Activated T-cell treated with anti-CD3 and anti-CD28 coated beads, Interleukin-2, amount 50 U/mL, for 72 hours (primary cell): ENCODE results near the gene GPC3. TPM values are rescaled to one million over a fixed set of nuclear protein-coding genes. Genes with fewer than 3 reads are reported as not detected.
A peak's percentile ranks its signal among the peaks of the same experiment; 100 is the strongest.
"Not testable (repeated sequence)": the region's sequence is repeated elsewhere in the genome, so short reads cannot be mapped to it uniquely, and the experiment has no call there.

ENCODE experiments used
- ATAC-seq, 2 donors: fragments of 150-1000 bp; cut with Tn5 transposase; replicated peaks in 1 of 2; 2 replicates each; pipeline ENCODE4 v1.10.0; 2021; ENCODE audit warnings: moderate library complexity in 2 of 2, mild to moderate bottlenecking in 1 of 2
- DNase-seq, 2 donors: peaks; one replicate each; pipeline ENCODE4 v3.0.0; 2021 to 2022; ENCODE audit warnings: mixed read lengths in 1 of 2
- H3K27ac Mint-ChIP-seq: one replicate; pipeline ENCODE4 v1.8.0; 2022; ENCODE audit warnings: mild to moderate bottlenecking, moderate library complexity, mixed read lengths
- H3K27me3 Mint-ChIP-seq: one replicate; pipeline ENCODE4 v1.8.0; 2022; ENCODE audit warnings: low read depth, mixed read lengths
- H3K36me3 Mint-ChIP-seq, 2 donors: one replicate each; pipeline ENCODE4 v1.8.0; 2022; ENCODE audit warnings: mixed read lengths in 2 of 2, mild to moderate bottlenecking in 1 of 2; ENCODE audit not compliant: insufficient read depth in 2 of 2
- H3K4me1 Mint-ChIP-seq: one replicate; pipeline ENCODE4 v1.8.0; 2022; ENCODE audit warnings: low read depth, mixed read lengths
- H3K4me3 Mint-ChIP-seq, 2 donors: one replicate each; pipeline ENCODE4 v1.8.0; 2022; ENCODE audit warnings: mild to moderate bottlenecking in 2 of 2, mixed read lengths in 2 of 2, moderate library complexity in 2 of 2
- H3K9me3 Mint-ChIP-seq, 2 donors: one replicate each; pipeline ENCODE4 v1.8.0; 2022; ENCODE audit warnings: mixed read lengths in 2 of 2
- total RNA-seq, 2 donors: library from RNA; stranded (reverse); gene quantifications; one replicate each; pipeline ENCODE4 v1.2.3, GENCODE V29; 2022

Gene GPC3
- total RNA-seq, 2 donors from 2014 or later: 0.39 to 0.41 TPM

DNA sequence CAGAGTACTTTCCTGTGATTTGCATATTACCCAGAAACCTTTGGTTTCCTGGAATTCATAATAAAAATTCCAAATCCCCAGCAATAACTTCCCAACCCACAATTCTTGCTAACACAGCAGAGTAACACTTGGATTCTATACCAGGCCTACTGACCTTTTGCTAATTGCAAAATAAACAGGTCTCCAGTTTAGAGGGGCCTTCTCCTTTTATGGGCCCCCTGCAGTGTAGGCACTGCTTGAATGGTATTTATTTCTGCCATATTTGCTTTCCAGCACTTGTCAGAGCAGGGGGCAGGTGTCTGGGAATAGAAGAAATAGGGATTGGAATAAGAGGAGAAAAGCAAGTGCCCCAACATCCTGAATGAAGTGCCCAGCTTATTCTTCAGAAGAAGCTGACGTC is 25.3 kb upstream of the GPC3 start:
- no peak for DNase-seq
- peaks cover 35% of the 10 kb centered on the region for H3K27me3 Mint-ChIP-seq
- no peak overlapping the region for H3K27ac Mint-ChIP-seq

DNA sequence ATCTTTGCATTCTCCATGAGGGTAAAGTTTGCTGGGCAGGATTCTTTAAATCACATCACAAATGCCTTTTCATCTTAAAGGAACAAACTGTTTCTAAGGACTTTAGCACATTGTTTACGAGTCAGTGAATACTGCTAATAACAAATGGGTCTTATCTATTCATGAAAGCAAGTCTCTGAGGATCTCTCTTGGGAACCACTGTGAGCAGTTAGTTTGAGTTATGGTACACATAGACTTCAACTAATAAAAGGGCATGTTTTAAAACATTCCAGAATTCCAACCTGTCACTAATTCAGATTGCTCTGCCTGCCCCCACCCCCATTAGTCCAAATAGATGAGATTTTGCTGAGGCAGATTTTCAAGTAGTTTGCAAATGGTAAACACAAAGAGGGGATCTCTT is 22.3 kb upstream of the GPC3 start:
- no peak overlapping the region for H3K4me3 Mint-ChIP-seq
- no peak overlapping the region for H3K27ac Mint-ChIP-seq
- no peaks in the 10 kb centered on the region for H3K36me3 Mint-ChIP-seq
- no peak for DNase-seq
- no peak for ATAC-seq
- H3K27me3 Mint-ChIP-seq: peaks cover 60% of the 10 kb centered on the region
- H3K4me1 Mint-ChIP-seq: peaks cover 20% of the 10 kb centered on the region
- H3K9me3 Mint-ChIP-seq: no peaks in the 10 kb centered on the region

More for the DNA sequence above, 25.3 kb upstream of the GPC3 start:
- H3K9me3 Mint-ChIP-seq: no peaks in the 10 kb centered on the region
- ATAC-seq: no peak
- no peaks in the 10 kb centered on the region for H3K36me3 Mint-ChIP-seq
- H3K4me3 Mint-ChIP-seq: no peak overlapping the region
- H3K4me1 Mint-ChIP-seq: peaks cover 30% of the 10 kb centered on the region

DNA sequence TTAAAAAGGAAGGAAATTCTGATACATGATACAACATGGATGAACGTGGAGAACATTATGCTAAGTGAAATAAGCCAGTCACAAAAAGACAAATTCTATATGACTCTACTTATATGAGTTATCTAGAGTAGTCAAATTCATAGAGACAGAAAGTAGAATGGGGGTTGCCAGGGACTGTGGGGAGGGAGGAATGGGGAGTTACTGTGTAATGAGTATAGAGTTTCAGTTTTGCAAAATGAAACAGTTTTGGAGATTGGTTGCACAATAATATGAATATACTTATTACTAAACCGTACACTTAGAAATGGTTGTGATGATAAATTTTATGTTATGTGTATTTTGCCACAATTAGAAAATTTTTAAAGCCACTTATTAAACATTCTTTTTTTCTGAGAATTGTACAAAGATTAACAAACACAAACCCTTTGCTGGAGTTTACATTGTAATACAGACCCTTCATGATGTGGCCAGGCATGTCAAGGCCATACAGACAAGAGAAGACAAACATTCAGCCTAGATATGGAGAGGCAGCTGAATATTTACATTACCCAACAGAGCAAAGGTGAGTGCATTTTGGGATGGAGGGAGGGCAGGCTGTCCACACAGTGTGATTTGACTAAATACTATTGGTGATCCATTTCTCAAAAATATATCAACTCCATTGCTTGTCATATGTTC is 21.2 kb upstream of the GPC3 start:
- H3K36me3 Mint-ChIP-seq: no peaks in the 10 kb centered on the region
- no peaks in the 10 kb centered on the region for H3K9me3 Mint-ChIP-seq
- peak overlapping the region in 1 of 2 donors; percentile 20 for H3K4me3 Mint-ChIP-seq
- DNase-seq (peak; percentile 37 to 45), ATAC-seq (peak; percentile 93 to 98)
- H3K4me1 Mint-ChIP-seq: peaks cover 17% of the 10 kb centered on the region
- H3K27me3 Mint-ChIP-seq: peaks cover 59% of the 10 kb centered on the region
- H3K27ac Mint-ChIP-seq: no peak overlapping the region

DNA sequence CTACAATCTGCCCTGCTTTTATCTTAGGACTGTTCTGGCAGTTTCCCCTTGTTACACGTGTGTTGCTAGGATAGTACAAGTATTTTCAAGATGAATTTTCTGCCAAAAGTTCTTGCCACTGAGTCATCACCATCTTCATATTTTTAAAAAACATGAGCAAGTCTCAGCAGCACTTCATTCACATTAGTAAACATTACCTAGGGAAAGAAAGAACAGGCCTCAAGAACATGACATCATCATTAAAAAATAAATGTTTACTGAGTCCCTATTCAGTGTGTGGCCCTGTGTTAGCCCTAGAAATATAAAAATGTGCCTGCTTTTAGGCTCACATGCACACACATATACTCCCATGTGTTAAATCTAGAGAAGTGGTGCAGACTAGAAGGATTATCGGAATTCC is 18.7 kb upstream of the GPC3 start:
- ATAC-seq (peak; percentile 17 to 24), DNase-seq (no peak)
- Mint-ChIP-seq H3K4me1 (peaks cover 21% of the 10 kb centered on the region), H3K36me3 (no peaks in the 10 kb centered on the region), H3K27me3 (peaks cover 62% of the 10 kb centered on the region), H3K4me3 (no peak overlapping the region), H3K9me3 (no peaks in the 10 kb centered on the region), H3K27ac (no peak overlapping the region)

DNA sequence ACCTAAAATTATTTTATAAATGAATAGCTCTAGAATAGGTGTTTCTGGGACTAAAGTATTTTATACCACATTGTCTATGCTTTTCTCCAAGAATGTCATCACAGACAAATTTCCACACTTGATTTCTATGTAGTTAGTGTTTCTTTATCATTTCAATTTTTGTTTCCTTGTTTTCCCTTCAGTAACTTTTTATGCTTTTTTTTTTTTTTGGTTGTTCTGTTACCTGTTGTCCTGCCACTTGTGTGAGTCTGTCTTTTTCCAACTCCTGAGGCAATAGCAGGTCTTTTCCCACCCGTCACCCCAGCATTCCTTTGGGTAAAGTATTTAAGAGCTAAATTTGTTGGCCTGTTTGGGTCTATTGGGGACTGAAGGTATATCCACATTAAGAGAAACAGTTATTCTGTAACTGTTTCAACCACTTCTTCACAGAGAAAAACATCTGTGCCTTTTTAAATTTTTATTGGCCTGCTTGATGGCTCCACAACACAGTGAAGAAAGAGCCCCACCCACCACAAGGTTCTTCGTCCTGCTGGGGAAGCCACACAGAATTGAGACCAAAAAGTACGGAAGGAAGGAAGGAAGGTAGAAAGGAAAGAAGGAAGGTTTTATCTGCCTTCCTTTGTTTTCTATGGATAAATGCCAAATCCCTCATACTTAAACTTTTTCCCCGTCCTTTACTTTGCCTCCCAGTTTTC is 17.7 kb upstream of the GPC3 start:
- DNase-seq (no peak), ATAC-seq (no peak)
- H3K4me1 Mint-ChIP-seq: peaks cover 21% of the 10 kb centered on the region
- no peaks in the 10 kb centered on the region for H3K36me3 Mint-ChIP-seq
- no peaks in the 10 kb centered on the region for H3K9me3 Mint-ChIP-seq
- H3K4me3 Mint-ChIP-seq: no peak overlapping the region
- H3K27me3 Mint-ChIP-seq: peaks cover 62% of the 10 kb centered on the region
- H3K27ac Mint-ChIP-seq: no peak overlapping the region

DNA sequence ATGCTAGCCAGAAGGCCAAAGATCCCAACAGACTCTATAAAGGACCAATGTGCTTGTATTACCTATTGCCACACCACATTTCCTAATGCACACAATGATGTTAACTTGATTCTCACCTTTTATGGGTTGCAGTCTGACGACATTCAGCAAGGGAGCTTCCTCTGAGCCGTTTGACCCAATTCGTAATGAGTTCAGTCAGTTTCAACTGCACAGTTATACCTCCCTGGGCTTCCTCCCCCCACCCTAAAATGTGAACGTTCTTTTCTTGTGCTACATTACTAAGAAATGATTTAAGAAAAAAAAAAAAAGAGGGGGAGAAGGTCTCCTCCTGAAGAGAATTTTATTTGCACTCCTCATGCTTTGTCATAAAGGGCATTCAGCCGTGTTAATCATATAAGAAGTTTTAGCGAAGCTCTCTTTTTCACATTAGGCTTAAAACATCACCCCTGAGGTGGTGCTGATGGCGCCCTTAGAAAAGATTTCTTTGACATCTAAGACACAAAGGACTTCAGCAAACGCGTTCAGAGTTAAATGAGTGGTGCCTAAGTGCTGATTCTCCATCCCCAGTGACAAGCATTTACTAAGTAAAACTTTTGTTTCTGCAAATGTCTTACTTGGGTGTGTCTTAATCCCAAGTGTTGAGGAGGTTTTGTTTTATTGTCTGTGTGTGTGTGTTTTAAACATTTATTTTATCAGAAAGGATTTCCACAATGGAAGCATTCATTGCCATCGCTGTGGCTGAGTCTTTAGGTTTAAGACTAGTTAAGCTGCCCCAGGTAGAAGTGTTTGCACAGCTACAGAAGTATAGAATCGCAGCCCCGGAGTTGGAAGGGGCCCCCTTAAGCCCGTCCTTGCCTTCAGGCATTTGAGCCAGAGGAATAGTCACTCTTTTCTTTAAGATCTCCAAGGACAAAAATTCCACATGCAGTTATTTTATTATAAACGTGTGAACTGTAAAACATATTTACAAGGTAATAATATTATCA is 15.2 kb upstream of the GPC3 start:
- H3K27ac Mint-ChIP-seq: no peak overlapping the region
- H3K27me3 Mint-ChIP-seq: peaks cover 69% of the 10 kb centered on the region
- peaks cover 6% of the 10 kb centered on the region for H3K4me1 Mint-ChIP-seq
- no peaks in the 10 kb centered on the region for H3K9me3 Mint-ChIP-seq
- no peaks in the 10 kb centered on the region for H3K36me3 Mint-ChIP-seq
- ATAC-seq: no peak
- no peak overlapping the region for H3K4me3 Mint-ChIP-seq
- DNase-seq: no peak

DNA sequence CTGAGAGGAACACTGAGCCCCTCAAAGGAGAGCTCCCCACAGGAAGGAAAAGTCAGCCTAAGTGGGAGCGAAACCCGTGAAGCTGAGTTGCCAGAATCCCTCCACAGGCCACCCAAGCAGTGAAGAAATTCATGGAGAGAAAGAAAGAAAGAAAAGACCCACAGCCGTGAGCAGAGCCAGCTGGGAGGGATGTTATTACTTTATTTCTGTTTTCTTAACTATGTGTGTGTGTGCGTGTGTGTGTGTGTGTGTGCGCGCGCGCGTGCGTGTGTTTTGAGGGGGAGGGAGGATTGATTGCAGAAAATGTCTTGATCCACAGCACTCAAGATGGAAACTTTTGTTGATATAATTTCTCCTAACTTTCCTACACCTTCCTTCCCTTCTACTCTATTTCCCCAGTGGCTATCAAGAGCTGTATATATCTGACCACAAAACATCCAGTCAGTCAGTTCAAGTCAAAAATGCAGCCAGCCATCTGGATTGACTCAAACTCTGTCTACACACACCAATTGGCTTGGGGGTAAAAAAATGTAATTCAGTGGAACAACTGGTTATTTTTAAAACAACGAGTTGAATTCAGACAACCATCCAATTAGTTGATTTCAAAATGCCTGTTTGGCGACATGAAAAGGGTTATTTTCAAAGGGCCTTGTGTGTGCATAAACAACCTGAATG is 13.8 kb upstream of the GPC3 start:
- no peaks in the 10 kb centered on the region for H3K36me3 Mint-ChIP-seq
- no peaks in the 10 kb centered on the region for H3K9me3 Mint-ChIP-seq
- H3K27me3 Mint-ChIP-seq: peaks cover 67% of the 10 kb centered on the region
- peaks cover 5% of the 10 kb centered on the region for H3K4me1 Mint-ChIP-seq
- no peak for DNase-seq
- no peak overlapping the region for H3K4me3 Mint-ChIP-seq
- no peak for ATAC-seq
- H3K27ac Mint-ChIP-seq: no peak overlapping the region

DNA sequence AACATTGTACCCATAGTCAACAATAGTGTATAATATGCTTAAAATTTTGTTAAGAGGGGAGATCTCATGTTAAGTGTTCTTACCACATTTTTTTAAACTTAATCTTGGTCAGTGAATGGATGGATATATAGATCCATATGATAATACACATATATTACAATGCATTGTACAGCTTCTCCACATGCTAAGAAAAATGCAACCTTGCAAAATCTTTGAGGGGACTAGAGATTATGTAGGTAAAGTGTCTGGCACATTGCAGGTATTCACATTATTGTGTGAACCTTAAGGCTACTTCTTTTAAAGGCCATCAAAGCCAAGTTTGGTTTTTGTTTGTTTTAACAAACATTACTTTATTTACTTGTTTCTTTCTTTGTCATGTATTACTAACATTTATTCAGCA is 10.4 kb upstream of the GPC3 start:
- Mint-ChIP-seq H3K4me1 (no peaks in the 10 kb centered on the region), H3K9me3 (no peaks in the 10 kb centered on the region), H3K36me3 (no peaks in the 10 kb centered on the region), H3K27me3 (peaks cover 57% of the 10 kb centered on the region), H3K4me3 (no peak overlapping the region), H3K27ac (no peak overlapping the region)
- ATAC-seq: no peak
- DNase-seq: no peak

DNA sequence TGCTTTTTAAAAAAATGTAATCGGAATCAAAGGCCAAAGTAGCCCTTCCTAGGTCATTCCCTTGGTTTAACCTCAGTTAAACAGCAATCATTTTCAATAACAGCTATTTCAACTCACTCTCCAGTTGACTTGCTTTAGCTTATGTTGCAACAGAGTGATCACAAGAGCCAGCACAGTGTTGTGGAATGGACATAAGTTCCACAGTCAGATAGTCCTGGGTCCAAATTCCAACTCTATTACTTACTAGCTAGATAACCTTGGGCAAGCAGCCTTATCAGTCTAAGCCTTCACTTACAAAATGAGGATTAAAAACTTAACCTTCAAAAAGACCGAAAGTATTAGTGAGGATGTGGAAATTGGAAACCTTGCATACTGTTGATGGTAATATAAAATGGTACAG is 9.2 kb upstream of the GPC3 start:
- DNase-seq: no peak
- no peak for ATAC-seq
- no peak overlapping the region for H3K4me3 Mint-ChIP-seq
- no peaks in the 10 kb centered on the region for H3K9me3 Mint-ChIP-seq
- H3K4me1 Mint-ChIP-seq: no peaks in the 10 kb centered on the region
- peaks cover 58% of the 10 kb centered on the region for H3K27me3 Mint-ChIP-seq
- H3K27ac Mint-ChIP-seq: no peak overlapping the region
- H3K36me3 Mint-ChIP-seq: no peaks in the 10 kb centered on the region

DNA sequence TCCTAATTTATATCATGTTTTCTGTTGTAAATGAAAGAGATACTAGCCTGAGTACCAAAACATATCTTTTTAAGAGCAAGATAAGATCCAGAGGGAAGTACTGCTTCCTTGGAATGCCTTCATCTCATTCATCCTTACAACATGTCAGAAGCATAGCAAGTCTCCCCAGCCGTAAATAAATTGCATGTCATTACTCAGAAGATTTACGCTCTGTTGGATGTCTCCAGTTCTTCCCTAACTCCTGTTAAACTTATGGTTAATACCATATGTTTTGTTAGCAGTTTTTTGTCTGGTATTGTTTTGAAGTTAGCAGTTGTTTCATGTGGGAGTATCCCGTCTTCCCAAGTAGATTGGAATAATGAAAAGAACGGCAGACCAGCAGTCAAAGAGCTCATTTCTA is 7.5 kb upstream of the GPC3 start:
- peaks cover 44% of the 10 kb centered on the region for H3K27me3 Mint-ChIP-seq
- no peak for ATAC-seq
- no peak overlapping the region for H3K27ac Mint-ChIP-seq
- H3K4me3 Mint-ChIP-seq: no peak overlapping the region
- no peaks in the 10 kb centered on the region for H3K9me3 Mint-ChIP-seq
- no peaks in the 10 kb centered on the region for H3K4me1 Mint-ChIP-seq
- DNase-seq: no peak
- no peaks in the 10 kb centered on the region for H3K36me3 Mint-ChIP-seq

DNA sequence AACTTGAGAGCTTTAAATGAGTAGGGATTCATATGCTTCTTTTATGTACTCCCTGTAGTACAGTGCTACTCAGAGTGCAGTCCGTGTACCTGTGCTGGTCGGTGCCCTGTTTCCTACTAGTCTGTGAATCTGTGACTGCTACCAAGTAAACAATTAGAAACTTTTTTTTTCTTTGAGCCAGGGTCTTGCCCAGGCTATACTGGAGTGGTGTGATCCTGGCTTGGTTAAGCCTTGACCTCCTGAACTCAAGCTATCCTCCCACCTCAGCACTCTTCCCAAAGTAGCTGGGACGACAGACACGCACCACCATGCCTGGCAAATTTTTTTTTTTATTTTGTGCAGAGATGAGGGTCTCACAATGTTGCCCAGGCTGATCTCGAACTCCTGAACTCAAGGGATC is 6.4 kb upstream of the GPC3 start:
- Mint-ChIP-seq H3K27me3 (peaks cover 45% of the 10 kb centered on the region), H3K4me1 (no peaks in the 10 kb centered on the region), H3K36me3 (no peaks in the 10 kb centered on the region), H3K27ac (no peak overlapping the region), H3K4me3 (no peak overlapping the region), H3K9me3 (no peaks in the 10 kb centered on the region)
- DNase-seq: no peak
- no peak for ATAC-seq

DNA sequence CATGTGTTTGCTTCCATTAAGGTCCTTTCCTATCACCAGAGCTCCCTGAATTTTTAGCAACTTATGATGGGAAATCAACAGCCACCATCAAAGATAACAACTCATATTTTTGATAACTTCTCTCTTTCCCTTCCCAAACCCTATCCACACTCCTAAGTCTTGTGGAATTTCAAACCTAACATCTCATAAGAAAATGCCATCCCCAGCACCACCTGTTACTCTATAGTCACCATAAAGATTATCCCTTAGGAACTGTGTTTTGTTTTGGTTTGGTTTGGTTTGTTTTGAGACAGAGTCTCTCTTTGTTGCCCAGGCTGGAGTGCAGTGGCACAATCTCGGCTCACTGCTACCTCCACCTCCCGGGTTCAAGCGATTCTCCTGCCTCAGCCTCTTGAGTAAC is 5.7 kb upstream of the GPC3 start:
- peaks cover 41% of the 10 kb centered on the region for H3K27me3 Mint-ChIP-seq
- not testable (repeated sequence) for ATAC-seq

DNA sequence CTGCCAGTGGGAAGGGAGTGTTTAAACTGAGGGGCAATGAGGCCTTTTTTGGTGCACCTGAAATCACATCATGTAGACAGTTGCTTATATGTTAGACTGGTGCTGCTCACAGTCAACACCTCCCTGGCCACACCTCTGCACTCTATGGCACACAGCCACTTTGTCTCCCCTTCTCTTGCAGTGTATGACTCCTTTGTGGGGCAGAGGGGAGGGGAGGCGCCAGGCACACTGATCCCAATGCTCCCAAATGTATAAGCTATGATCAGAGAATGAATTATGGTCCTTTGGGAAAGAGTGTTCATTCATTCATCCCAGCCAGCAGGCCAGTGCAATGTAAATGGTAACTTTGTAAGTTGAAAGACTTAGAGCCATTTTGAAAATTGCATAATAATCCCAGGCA is 4.6 kb upstream of the GPC3 start:
- Mint-ChIP-seq H3K4me3 (no peak overlapping the region), H3K9me3 (no peaks in the 10 kb centered on the region), H3K27me3 (peaks cover 37% of the 10 kb centered on the region), H3K36me3 (no peaks in the 10 kb centered on the region), H3K4me1 (peaks cover 4% of the 10 kb centered on the region), H3K27ac (no peak overlapping the region)
- no peak for ATAC-seq
- no peak for DNase-seq

More for the DNA sequence above, 5.7 kb upstream of the GPC3 start:
- not testable (repeated sequence) for H3K9me3 Mint-ChIP-seq, H3K36me3 Mint-ChIP-seq, DNase-seq, H3K27ac Mint-ChIP-seq, H3K4me3 Mint-ChIP-seq, H3K4me1 Mint-ChIP-seq
